H1 (cell line): ENCODE results near the gene IL37. TPM values are rescaled to one million over a fixed set of nuclear protein-coding genes. Genes with fewer than 3 reads are reported as not detected.

ENCODE experiments used
- CTCF ChIA-PET: fragments of 300-600 bp; sonication (Branson Sonifier 250); formaldehyde crosslinking; loops from one replicate; lab custom pipeline; 2021; ENCODE audit not compliant: partially characterized antibody; lab: Charles Lee
- POLR2A ChIA-PET: fragments of 300-600 bp; sonication (Branson Sonifier 250); formaldehyde crosslinking; loops from one replicate; lab custom pipeline; 2021; ENCODE audit warnings: inconsistent platforms; ENCODE audit not compliant: partially characterized antibody; lab: Charles Lee
- DNase-seq, 2 experiments: peaks; one replicate each; pipeline versions ENCODE4 v3.0.0 to v3.0.0-alpha.2; 2010 to 2022; ENCODE audit warnings: low spot score in 2 of 2, low read depth in 1 of 2, mixed read lengths in 1 of 2
- FAIRE-seq: peaks from 2 replicates; lab custom pipeline; 2011; peaks lifted over from hg19 to GRCh38; lab: Jason Lieb, UNC
- H2AFZ ChIP-seq: 2 replicates; pipeline ENCODE4 v1.8.1; 2012; ENCODE audit warnings: low read length, inconsistent platforms
- H2AK5ac ChIP-seq: 2 replicates; pipeline ENCODE4 v1.6.1; 2013; ENCODE audit warnings: low read depth, low read length
- H2BK120ac ChIP-seq: replicated peaks from 2 replicates; pipeline ENCODE3; 2013; ENCODE audit warnings: low read depth, low read length, inconsistent platforms
- H2BK12ac ChIP-seq: 2 replicates; pipeline ENCODE4 v1.6.1; 2013; ENCODE audit warnings: low read depth, low read length
- H2BK15ac ChIP-seq: 2 replicates; pipeline ENCODE4 v1.6.1; 2013; ENCODE audit warnings: low read length
- H2BK20ac ChIP-seq: 2 replicates; pipeline ENCODE4 v1.6.1; 2013; ENCODE audit warnings: low read length
- H2BK5ac ChIP-seq: 2 replicates; pipeline ENCODE4 v1.6.1; 2013; ENCODE audit warnings: low read depth, low read length
- H3K14ac ChIP-seq: 2 replicates; pipeline ENCODE4 v1.6.1; 2013; ENCODE audit warnings: inconsistent platforms; ENCODE audit not compliant: insufficient read length
- H3K18ac ChIP-seq: 2 replicates; pipeline ENCODE4 v1.6.1; 2013; ENCODE audit warnings: low read length; ENCODE audit errors: extremely low read depth
- H3K23ac ChIP-seq: 2 replicates; pipeline ENCODE4 v1.6.1; 2013; ENCODE audit warnings: inconsistent platforms; ENCODE audit not compliant: insufficient read length
- H3K23me2 ChIP-seq: 2 replicates; pipeline ENCODE4 v1.6.1; 2013; ENCODE audit warnings: low read depth, low read length
- H3K27ac ChIP-seq: 2 replicates; pipeline ENCODE4 v1.6.1; 2011; ENCODE audit warnings: low read depth, low read length, inconsistent platforms
- H3K27me3 ChIP-seq, 4 experiments: replicated peaks in 1 of 4; 1 replicate in 1 of 4; 2 replicates in 3 of 4; pipeline versions ENCODE4 v1.6.1 to v1.8.1; 2011 to 2013; ENCODE audit warnings: low read length in 3 of 4, mild to moderate bottlenecking in 3 of 4, inconsistent platforms in 2 of 4, mixed read lengths in 2 of 4, moderate library complexity in 1 of 4; ENCODE audit not compliant: control insufficient read depth in 3 of 4, insufficient read depth in 3 of 4; ENCODE audit errors: extremely low read depth in 1 of 4
- H3K36me3 ChIP-seq, 4 experiments: 2 replicates each; pipeline versions ENCODE4 v1.6.1 to v1.8.1; 2011 to 2013; ENCODE audit warnings: mild to moderate bottlenecking in 4 of 4, low read length in 3 of 4, moderate library complexity in 2 of 4, control low read depth in 1 of 4, inconsistent platforms in 1 of 4; ENCODE audit not compliant: insufficient read depth in 4 of 4, control insufficient read depth in 2 of 4
- H3K4ac ChIP-seq: replicated peaks from 2 replicates; pipeline ENCODE3; 2013; ENCODE audit warnings: low read length, low read depth, mixed read lengths, inconsistent platforms; ENCODE audit not compliant: insufficient read length
- H3K4me1 ChIP-seq, 4 experiments: replicated peaks in 1 of 4; 1 replicate in 1 of 4; 2 replicates in 3 of 4; pipeline versions ENCODE4 v1.6.1 to v1.8.1; 2011 to 2013; ENCODE audit warnings: low read length in 3 of 4, inconsistent platforms in 2 of 4, mixed read lengths in 1 of 4; ENCODE audit not compliant: insufficient read depth in 4 of 4, control insufficient read depth in 3 of 4
- H3K4me2 ChIP-seq, 2 experiments: 2 replicates each; pipeline versions ENCODE4 v1.6.1 to v1.8.1; 2011 to 2013; ENCODE audit warnings: low read depth in 2 of 2, low read length in 2 of 2, control low read depth in 1 of 2, inconsistent platforms in 1 of 2, mild to moderate bottlenecking in 1 of 2; ENCODE audit not compliant: insufficient read depth in 1 of 2
- H3K4me3 ChIP-seq, 4 experiments: fragments of 200-600, 300-600 bp in 1 of 4; sonication (generic), shearing (Covaris generic), sonication (Bioruptor Twin) in 1 of 4; 2 replicates each; pipeline versions ENCODE4 v1.5.1 to v1.8.1; 2011 to 2016; ENCODE audit warnings: low read length in 4 of 4, low read depth in 3 of 4, control low read depth in 2 of 4, inconsistent platforms in 2 of 4, mild to moderate bottlenecking in 2 of 4, mixed read lengths in 1 of 4, moderate library complexity in 1 of 4; ENCODE audit not compliant: insufficient read depth in 2 of 4; ENCODE audit errors: extremely low read depth in 1 of 4
- H3K56ac ChIP-seq: replicated peaks from 2 replicates; pipeline ENCODE3; 2013; ENCODE audit warnings: low read depth, mild to moderate bottlenecking, mixed read lengths, low read length, inconsistent platforms; ENCODE audit not compliant: insufficient read length
- H3K79me1 ChIP-seq: 2 replicates; pipeline ENCODE4 v1.6.1; 2013; ENCODE audit warnings: low read depth, low read length, control low read depth
- H3K79me2 ChIP-seq, 2 experiments: 2 replicates each; pipeline versions ENCODE4 v1.6.1 to v1.8.1; 2012 to 2013; ENCODE audit warnings: low read length in 2 of 2, mild to moderate bottlenecking in 2 of 2, inconsistent platforms in 1 of 2; ENCODE audit not compliant: insufficient read depth in 2 of 2, control insufficient read depth in 1 of 2
- H3K9ac ChIP-seq, 4 experiments: replicated peaks in 1 of 4; 1 replicate in 1 of 4; 2 replicates in 3 of 4; pipeline versions ENCODE4 v1.6.1 to v1.8.1; 2011 to 2013; ENCODE audit warnings: low read depth in 3 of 4, low read length in 3 of 4, control low read depth in 2 of 4, mild to moderate bottlenecking in 2 of 4, moderate library complexity in 2 of 4, inconsistent platforms in 1 of 4; ENCODE audit errors: extremely low read depth in 1 of 4
- H3K9me3 ChIP-seq, 2 experiments: 2 replicates each; pipeline versions ENCODE4 v1.6.1 to v1.8.1; 2012 to 2013; ENCODE audit warnings: mild to moderate bottlenecking in 2 of 2, moderate library complexity in 2 of 2, control low read depth in 1 of 2, inconsistent platforms in 1 of 2, low read depth in 1 of 2, low read length in 1 of 2, mixed read lengths in 1 of 2; ENCODE audit not compliant: insufficient read depth in 2 of 2
- H4K20me1 ChIP-seq, 2 experiments: replicated peaks in 1 of 2; 2 replicates each; pipeline versions ENCODE3 to v1.8.1; 2011 to 2013; ENCODE audit warnings: inconsistent platforms in 2 of 2, low read length in 2 of 2, mild to moderate bottlenecking in 1 of 2; ENCODE audit not compliant: insufficient read depth in 2 of 2, control insufficient read depth in 1 of 2
- H4K5ac ChIP-seq: 2 replicates; pipeline ENCODE4 v1.6.1; 2013; ENCODE audit warnings: low read length, low read depth, mixed read lengths, inconsistent platforms; ENCODE audit not compliant: insufficient read length
- H4K8ac ChIP-seq: 2 replicates; pipeline ENCODE4 v1.8.0; 2013; ENCODE audit warnings: mild to moderate bottlenecking, moderate library complexity, low read length, inconsistent platforms; ENCODE audit not compliant: insufficient read depth; ENCODE audit errors: extremely low read depth
- H4K91ac ChIP-seq: replicated peaks from 2 replicates; pipeline ENCODE3; 2013; ENCODE audit warnings: low read length, mixed read lengths, inconsistent platforms; ENCODE audit not compliant: insufficient read length
- ASH2L ChIP-seq: fragments of 200-600, 300-600 bp; sonication (generic); IDR thresholded peaks from one replicate; pipeline ENCODE4 v1.7.1; 2017; ENCODE audit warnings: low read length
- BRCA1 ChIP-seq: IDR thresholded peaks from 2 replicates; pipeline ENCODE4 v1.6.1; 2012; ENCODE audit warnings: low read depth, low read length, improper control_type of control experiment
- CBX8 ChIP-seq: fragments of 300-800, 300-1000 bp; sonication (generic); IDR thresholded peaks from 2 replicates; pipeline ENCODE4 v1.7.1; 2016; ENCODE audit warnings: low read depth, low read length, borderline replicate concordance
- EZH2 ChIP-seq: fragments of 200-600 bp; sonication (generic); IDR thresholded peaks from 2 replicates; pipeline ENCODE4 v1.7.1; 2012; ENCODE audit warnings: low read depth, mild to moderate bottlenecking, moderate library complexity, low read length, inconsistent platforms; ENCODE audit not compliant: severe bottlenecking
- GABPA ChIP-seq: IDR thresholded peaks from 2 replicates; pipeline ENCODE4 v1.6.1; 2011; ENCODE audit warnings: mild to moderate bottlenecking, low read length, moderate library complexity, borderline replicate concordance; ENCODE audit not compliant: insufficient read depth
- KDM4A ChIP-seq: IDR thresholded peaks from one replicate; pipeline ENCODE4 v1.7.1; 2012; ENCODE audit warnings: low read depth, mild to moderate bottlenecking, moderate library complexity, low read length, inconsistent platforms; ENCODE audit not compliant: severe bottlenecking
- PHF8 ChIP-seq: fragments of 200-600 bp; sonication (generic); conservative IDR thresholded peaks from 2 replicates; pipeline ENCODE4 v1.7.1; 2012; ENCODE audit warnings: low read depth, mild to moderate bottlenecking, inconsistent platforms, low read length, moderate library complexity
- POU5F1 ChIP-seq: IDR thresholded peaks from 2 replicates; pipeline ENCODE4 v1.6.1; 2011; ENCODE audit warnings: low read depth, mild to moderate bottlenecking, low read length, moderate library complexity
- TAF1 ChIP-seq: IDR thresholded peaks from 2 replicates; pipeline ENCODE4 v1.6.1; 2011; ENCODE audit warnings: mild to moderate bottlenecking, low read depth, low read length
- USF2 ChIP-seq: IDR thresholded peaks from 2 replicates; pipeline ENCODE4 v1.6.1; 2011; ENCODE audit warnings: low read length, improper control_type of control experiment
- ZNF274 ChIP-seq: IDR thresholded peaks from 2 replicates; pipeline ENCODE4 v1.7.0; 2012; ENCODE audit warnings: low read length, borderline replicate concordance; ENCODE audit errors: extremely low read depth
- WGBS, 2 experiments: shearing (Covaris generic) in 1 of 2; methylation state at CpG; one replicate each; pipeline versions ENCODE4 v1.1.6 to v1.1.7; 2013 to 2015; ENCODE audit warnings: low lambda C conversion rate in 2 of 2, mixed read lengths in 2 of 2, inconsistent platforms in 1 of 2, low coverage in 1 of 2, missing lambda C conversion rate in 1 of 2; ENCODE audit not compliant: insufficient replicate concordance in 2 of 2, insufficient coverage in 1 of 2, insufficient read length in 1 of 2; ENCODE audit errors: extremely low coverage in 1 of 2, missing lambda C conversion rate in 1 of 2; 5-methylcytosine and 5-hydroxymethylcytosine counted together
- polyA plus RNA-seq, 7 experiments: library from polyadenylated mRNA; depleted of rRNA in 3 of 7; stranded (reverse) in 5 of 7; unstranded in 2 of 7; fragments of >200 nt in 5 of 7; fragments of 200-250 nt in 2 of 7; gene quantifications; 1 replicate in 5 of 7; 2 replicates in 1 of 7; 4 replicates in 1 of 7; pipeline versions ENCODE4 v1.2.1 to v1.2.3, GENCODE V29; 2011 to 2013; ENCODE audit warnings: missing spikeins in 2 of 7, mixed read lengths in 2 of 7
- total RNA-seq: library from RNA; stranded (reverse); fragmentation: NEBNext Ultra II Directional; extraction: Animal tissue kit (Norgen Biotek cat#: 25700); gene quantifications from 2 replicates; pipeline ENCODE4 v1.2.1, GENCODE V29; 2021

Gene IL37
- total and polyA plus RNA-seq, 2 of the 8 experiments (the other 6 are each of a cell fraction or from before 2014, with no cell fraction given), result 0.18 TPM; not detected in 1

GRCh38 chr2:112886291-112886690 is 24.7 kb upstream of the IL37 start:
- POLR2A ChIA-PET, result no interaction called here
- 0 out of 7 replicates have a peak, but pooled peaks cover 0 to 1% (median 0%) of the 10 kb centered on the region in 4 experiments for H3K4me1 ChIP-seq
- 87% methylated on average over 2 of the region's 2 CpGs; no CpG with 5 or more reads in 1 of the 2 experiments for WGBS, 2 experiments

More at GRCh38 chr2:112886291-112886690, 24.7 kb upstream of the IL37 start:
- TF ChIP-seq TAF1 (no peak), BRCA1 (no peak), POU5F1 (no peak), PHF8 (no peak), ASH2L (no peak), ZNF274 (no peak), USF2 (no peak), KDM4A (no peak), CBX8 (no peak), EZH2 (no peak), GABPA (no peak)
- TF ChIP-seq, all 59 proteins: peak for 0
- no peaks in the 10 kb centered on the region for H3K27me3 ChIP-seq
- no peaks in the 10 kb centered on the region for H4K20me1 ChIP-seq
- H3K18ac ChIP-seq, result no peak overlapping the region
- H4K8ac ChIP-seq, result no peak overlapping the region
- no peaks in the 10 kb centered on the region for H3K9me3 ChIP-seq
- no peak overlapping the region for H2BK120ac ChIP-seq
- H3K23ac ChIP-seq, result no peak overlapping the region
- no peak overlapping the region for H2BK5ac ChIP-seq
- no peak overlapping the region for H3K14ac ChIP-seq
- H3K4me3 ChIP-seq, result no peak overlapping the region
- H3K79me1 ChIP-seq, result no peaks in the 10 kb centered on the region; the same call in 1 of the 2 replicates
- CTCF ChIA-PET, result interaction anchor here (0.8 to 9.7 kb wide), 29 partner anchors 7 to 161 kb away, joined by 3 to 178 read pairs (median 7); partner anchors contain the start of gene IL1B
- no peak for FAIRE-seq
- H3K4ac ChIP-seq, result no peak overlapping the region
- no peak overlapping the region for H3K56ac ChIP-seq
- no peak overlapping the region for H3K27ac ChIP-seq
- no peak overlapping the region for H2BK12ac ChIP-seq
- no peak overlapping the region for H3K4me2 ChIP-seq
- H3K36me3 ChIP-seq, result no peaks in the 10 kb centered on the region
- no peak overlapping the region for H2BK15ac ChIP-seq
- no peak overlapping the region for H3K9ac ChIP-seq
- no peaks in the 10 kb centered on the region for H3K79me2 ChIP-seq
- H2AFZ ChIP-seq, result no peak overlapping the region
- no peak overlapping the region for H4K91ac ChIP-seq
- no peak for DNase-seq
- no peak overlapping the region for H4K5ac ChIP-seq
- no peak overlapping the region for H2BK20ac ChIP-seq
- H2AK5ac ChIP-seq, result no peak overlapping the region
- no peaks in the 10 kb centered on the region for H3K23me2 ChIP-seq
